ENCODE results near the gene LRP6.

The LRP6 gene

DNA sequence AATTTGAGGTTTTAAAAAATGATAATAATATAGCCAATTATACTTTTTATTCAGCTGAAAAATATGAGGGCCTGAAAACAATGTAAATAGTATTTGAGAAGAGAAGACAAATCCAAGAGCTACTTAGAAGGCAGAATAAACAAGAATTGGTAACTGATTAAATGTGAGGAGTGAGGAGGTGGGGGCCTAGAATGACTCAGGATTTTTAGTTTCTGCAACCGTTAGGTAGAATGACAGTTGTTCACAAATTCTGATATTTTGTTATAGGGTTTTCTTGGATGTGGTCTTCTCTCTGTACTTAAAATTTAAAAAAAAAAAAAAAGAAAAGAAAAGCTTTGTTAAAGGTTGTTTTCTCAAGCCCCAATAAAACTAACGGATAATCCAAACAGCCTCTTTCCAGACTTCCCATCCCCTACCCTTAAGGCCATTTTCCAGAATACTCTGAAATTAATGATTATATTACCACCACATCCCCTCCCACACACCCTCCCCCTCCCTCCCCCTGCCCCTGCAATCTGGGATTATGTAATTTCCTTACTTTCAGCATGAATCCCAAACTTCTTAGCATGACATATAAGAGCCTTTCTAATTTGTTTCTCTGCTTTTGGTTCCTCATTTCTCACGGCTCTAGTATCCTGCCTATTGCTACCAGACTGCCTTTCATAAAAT is 50.4 kb downstream of the LRP6 start:
- H3K4me3 ChIP-seq (ENCODE audit: low read depth, low read length), result no peak overlapping the region

DNA sequence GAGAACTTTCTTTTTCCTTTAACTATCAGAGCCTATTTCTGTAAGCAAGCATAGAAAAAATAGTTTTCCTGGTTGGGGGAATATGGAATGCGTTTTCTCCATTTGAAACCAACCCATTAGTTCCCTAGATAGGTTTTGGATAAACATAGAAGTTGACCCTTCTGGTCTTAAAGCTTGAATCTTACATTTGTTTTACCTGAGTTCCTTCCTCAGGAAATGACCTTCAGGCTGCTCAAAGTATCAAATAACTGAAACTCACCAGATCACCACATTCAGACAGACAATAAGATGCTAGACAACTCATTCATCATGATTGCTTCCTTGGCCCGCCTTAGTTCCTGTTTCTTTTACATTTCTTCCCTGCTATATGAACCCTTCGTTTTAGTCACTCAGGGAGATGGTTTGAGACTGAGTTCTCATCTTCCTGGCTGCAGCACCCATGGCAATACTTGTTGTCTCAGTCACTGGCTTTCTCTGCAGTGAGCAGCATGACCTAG is 52.2 kb downstream of the LRP6 start:
- no peak overlapping the region for H3K4me3 ChIP-seq (ENCODE audit: low read depth, low read length)

DNA sequence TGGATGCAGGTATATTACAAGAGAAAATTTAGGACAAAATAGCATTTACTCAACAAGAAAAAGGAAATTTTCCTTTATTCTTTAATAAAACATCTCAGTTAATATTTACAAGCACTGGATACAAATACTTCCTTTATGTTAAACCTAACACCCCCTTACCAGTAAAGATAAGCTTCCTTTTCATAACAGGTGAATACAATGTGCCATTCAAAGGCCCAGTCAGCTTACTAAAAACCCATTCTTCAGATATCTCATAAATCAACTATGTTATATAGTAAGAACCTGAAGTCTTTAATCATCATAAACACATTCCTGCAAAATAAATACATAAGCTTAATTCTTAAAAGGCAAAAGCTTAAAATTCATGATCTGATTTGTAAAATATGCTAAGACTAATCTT is 52.6 kb downstream of the LRP6 start:
- no peak overlapping the region for H3K4me3 ChIP-seq (ENCODE audit: low read depth, low read length)

DNA sequence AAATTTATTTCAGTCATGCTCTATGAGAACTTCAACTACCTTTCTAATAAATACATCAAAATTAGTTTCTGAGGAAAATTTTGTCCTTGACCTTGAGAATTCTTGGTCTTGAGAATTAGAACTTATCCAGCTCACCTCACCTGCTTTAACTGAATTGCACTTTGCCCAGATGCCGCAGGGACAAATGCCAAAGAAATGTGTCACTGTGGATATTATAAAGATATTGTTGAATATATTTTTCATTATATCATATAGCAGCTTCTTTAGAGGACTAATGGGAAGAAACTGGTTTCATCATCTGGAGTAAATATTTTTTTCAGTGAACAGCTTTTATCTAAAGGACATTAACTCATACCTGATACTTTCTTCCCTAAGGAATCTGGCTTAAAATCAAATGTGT is 54.1 kb downstream of the LRP6 start:
- H3K4me3 ChIP-seq (ENCODE audit: low read depth, low read length), result no peak overlapping the region

DNA sequence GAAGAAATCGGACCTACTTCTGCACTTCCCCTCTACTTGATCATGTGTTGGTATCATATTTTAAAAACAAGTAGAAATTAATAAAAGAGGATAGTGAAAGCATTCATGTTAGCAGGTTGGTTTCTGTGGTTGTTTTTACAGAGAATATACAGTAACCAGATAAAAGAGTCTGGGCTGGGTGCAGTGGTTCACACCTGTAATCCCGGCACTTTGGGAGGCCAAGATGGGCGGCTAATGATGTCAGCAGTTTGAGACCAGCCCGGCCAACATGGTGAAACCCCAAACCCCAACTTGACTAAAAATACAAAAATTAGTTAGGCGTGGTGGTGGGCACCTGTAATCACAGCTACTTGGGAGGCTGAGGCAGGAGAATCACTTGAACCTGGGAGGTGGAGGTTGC is 55.9 kb downstream of the LRP6 start:
- H3K4me3 ChIP-seq (ENCODE audit: low read depth, low read length), result no peak overlapping the region

DNA sequence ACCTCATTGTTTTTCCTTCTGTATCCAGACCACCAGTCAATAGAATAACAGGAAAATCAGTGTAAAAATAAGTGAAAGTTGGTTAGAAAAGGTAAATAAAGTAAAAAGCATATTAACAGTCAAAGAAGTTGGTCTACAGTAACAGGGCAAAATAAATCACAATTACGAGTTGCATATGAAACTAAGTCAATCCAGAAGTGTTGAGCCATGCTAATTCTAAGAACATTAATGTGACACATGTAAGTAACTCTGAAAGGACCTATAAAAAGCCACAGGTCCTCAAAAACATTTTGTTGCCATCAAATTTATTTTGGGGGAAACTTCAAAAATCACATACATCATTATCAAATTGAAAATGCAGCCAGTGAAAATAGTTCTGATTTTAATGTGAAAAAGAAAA is 56.4 kb downstream of the LRP6 start:
- no peak overlapping the region for H3K4me3 ChIP-seq (ENCODE audit: low read depth, low read length)

DNA sequence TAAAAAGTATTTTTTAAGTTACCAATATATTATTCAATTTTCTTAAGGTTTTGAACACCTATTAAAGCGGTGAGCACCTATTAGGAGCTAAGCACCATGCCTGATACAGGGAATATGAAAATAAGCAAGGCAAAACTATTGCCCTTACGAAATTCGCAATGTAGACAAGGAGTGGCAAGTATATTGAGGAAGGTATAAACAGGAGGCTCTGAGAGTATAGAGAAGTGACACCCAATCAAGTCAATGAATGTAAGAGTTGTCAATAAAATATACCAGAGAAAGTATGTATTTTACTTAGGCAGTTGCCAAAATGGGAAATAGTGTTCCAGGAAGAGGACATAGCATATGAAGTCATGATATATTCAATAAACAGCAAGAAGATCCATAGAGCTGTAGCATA is 57.2 kb downstream of the LRP6 start:
- no peak overlapping the region for H3K4me3 ChIP-seq (ENCODE audit: low read depth, low read length)

DNA sequence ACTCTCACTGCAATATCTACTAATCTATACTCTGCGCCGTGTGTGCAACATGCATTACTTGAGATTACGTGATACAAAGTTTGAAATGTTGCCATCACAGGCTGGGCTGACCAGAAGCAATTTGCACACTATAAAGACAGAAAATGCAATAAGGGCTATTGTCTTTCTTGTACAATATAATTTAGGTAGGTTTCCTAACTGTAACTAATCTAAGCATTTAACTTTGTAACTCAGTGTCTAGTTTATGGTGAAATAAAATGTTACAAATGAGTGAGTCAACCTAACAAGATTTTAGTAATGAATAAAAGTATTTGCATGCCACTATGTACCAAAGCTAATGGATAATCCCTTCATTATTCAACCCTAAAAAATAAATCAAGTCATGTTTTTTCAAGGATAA is 57.8 kb downstream of the LRP6 start:
- H3K4me3 ChIP-seq (ENCODE audit: low read depth, low read length), result no peak overlapping the region

DNA sequence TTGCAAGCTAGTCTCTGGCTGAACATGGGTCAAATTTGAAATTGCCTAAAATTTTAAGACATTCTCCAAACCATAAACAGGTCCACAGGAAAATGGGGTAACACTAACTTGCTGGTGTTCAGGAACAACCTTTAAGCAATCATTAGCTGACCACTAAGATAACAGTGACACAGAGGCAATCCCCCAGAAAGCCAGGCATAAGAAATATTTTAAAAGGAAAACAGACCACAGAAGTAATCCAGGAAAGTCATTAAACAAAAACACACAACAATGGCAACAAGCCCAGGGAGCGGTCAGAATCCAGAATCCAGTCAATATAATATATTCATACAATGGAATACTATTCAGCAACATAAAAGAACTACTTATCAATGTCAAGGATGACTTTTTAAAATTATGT is 59.1 kb downstream of the LRP6 start:
- no peak overlapping the region for H3K4me3 ChIP-seq (ENCODE audit: low read depth, low read length)

DNA sequence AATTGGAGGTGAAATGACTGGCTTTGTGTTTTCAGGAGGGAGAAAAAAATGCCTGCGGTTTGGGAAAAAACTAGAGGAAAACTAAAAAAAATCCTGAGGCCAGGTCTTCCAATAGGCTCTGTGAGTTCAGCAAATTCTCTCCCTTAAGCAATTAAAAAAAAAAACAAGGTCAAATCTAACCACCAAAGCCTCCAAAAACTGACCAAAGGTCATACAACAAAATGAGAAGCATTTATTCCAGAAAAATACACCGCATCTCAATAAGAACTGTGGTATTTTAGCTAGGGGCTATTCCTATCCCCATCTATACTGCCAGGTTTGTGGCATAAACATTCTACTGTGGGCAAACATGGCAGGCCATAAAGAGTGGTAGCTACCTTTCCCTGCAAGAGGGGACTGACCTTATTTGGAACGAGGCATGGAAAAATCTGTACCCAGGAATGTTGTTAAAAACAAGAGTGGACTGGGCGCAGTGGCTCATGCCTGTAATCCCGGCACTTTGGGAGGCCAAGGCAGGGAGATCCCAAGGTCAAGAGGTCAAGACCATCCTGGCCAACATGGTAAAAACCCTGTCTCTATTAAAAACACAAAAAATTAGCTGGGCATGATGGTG is 60.0 kb downstream of the LRP6 start:
- H3K4me3 ChIP-seq (ENCODE audit: low read depth, low read length), result no peak overlapping the region

DNA sequence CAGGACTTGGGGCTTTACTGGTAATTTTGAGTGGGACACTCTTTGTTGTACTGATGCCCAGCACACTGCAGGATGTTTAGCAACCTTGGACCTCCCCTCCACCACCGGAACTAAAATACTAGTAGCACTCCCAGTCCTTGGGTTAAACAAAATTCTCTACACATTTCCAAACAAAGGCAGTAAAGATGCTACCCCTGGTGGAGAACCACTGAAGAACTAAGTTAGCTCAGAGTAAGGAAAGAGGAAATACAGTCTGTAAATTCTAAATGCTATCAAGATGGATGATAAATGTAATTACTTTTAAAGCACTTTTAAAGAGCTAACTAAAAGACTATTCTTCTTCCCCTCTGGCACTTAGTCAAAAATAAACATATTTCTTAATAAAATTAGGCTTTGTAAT is 64.1 kb downstream of the LRP6 start:
- H3K4me3 ChIP-seq (ENCODE audit: low read depth, low read length), result no peak overlapping the region

DNA sequence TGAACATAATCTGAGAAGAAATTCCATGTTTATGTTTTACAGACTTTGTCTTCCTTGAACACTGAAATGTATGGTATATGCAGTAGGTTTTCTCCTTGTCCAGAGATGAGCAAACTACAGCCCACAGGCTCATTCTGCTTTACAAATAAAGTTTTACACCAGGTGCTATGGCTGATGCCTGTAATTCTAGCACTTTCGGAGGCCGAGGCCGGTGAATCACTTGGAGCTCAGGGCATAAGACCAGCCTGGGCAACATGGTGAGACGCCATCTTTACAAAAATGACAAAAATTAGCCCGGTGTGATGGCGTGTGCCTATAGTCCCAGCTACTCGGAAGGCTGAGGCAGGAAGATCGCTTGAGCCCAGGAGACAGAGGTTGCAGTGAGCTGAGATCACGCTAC is 64.7 kb downstream of the LRP6 start:
- H3K4me3 ChIP-seq (ENCODE audit: low read depth, low read length), result no peak overlapping the region

DNA sequence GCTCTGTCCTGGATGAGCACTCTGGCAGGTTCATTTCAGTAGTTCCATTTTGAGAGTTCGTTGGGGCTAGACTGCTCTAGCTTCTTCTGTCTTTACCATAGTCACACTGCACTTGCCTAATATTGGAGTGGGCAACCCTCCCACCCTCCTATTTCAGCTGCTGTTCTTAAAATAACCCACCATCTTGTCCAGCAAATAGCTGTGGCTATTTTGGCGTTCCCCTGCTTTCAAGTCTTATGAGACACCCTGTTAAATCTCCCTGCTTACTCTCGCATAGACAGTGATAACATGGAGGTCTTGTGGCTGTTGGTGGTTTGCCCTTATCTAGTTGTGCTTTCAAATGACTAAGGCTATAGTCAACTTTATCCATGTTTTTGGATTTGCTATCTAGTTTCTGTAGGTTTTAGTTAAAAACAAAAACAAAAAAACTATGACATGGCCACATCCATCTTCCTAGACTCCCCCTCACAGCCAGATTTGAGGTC is 65.5 kb downstream of the LRP6 start:
- no peak overlapping the region for H3K4me3 ChIP-seq (ENCODE audit: low read depth, low read length)

DNA sequence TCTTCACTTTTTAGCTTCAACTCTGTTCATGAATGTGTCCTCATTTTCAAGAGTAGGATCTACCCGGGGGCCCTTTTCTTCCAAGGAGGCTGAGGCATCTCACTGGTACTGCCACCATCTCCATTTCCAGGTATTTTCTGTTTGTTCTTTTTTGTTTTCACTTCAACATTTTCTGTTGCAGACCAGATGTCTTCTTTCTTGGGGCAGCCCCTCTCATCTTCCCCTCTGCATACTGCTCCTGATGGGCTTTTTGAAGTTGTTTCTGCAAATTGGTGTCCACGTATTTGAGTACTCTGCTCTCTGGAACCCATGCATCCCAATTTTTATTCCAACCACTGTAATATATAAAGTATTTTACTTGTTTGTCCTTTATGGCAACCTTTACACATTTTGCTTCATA is 66.5 kb downstream of the LRP6 start:
- no peak overlapping the region for H3K4me3 ChIP-seq (ENCODE audit: low read depth, low read length)

DNA sequence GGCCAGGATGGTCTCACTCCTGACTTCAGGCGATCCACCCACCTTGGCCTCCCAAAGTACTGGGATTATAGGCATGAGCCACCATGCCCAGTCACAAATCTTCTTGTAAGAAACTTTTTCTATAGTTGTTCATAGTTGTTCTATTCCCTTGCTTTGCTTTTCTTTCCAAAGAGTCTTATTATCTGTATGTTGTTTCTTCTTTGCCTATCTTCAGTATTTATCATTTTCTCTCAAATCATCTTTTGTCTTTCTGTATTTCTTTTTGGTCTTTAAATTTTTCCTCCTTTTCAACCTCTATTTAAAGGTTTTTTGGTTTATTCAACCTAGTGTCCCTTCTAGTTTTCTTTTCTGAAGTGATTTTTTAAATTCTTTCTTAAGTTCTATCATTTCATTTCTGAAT is 68.7 kb downstream of the LRP6 start:
- H3K4me3 ChIP-seq (ENCODE audit: low read depth, low read length), result no peak overlapping the region

DNA sequence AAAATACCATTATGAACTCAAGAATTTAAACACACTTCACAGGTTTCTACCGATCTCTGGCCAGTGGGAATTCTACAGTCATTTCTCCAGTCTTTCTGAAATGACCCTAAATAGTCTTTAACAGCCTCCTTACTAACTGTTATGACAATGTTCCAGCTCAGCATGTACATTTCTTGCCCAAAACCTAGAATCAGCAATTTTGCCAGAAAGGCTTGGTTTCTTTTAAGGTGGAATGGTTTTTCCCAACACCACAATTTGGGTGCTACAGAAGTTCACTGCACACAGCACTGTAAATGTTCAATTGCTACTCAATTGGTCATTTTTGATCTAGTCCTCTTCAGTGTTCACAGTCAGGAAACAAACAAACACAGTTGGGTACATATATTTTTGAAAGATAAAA is 69.7 kb downstream of the LRP6 start:
- no peak overlapping the region for H3K4me3 ChIP-seq (ENCODE audit: low read depth, low read length)

DNA sequence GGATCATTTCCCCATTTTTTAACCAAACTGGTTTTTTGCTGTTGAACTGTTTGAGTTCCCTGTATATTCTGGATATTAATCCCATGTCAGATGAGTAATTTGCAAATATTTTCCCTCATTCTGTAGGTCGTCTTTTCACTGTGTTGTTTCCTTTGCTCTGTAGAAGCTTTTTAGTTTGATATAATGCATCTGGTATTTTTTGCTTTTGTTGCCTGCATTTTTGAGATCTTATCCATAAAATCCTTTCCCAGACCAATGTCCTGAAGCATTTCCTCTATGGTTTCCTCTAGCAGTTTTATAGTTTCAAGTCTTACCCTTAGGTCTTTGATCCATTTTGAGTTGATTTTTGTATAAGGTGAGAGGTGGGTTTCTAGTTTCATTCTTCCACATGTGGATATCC is 71.3 kb downstream of the LRP6 start:
- no peak overlapping the region for H3K4me3 ChIP-seq (ENCODE audit: low read depth, low read length)

DNA sequence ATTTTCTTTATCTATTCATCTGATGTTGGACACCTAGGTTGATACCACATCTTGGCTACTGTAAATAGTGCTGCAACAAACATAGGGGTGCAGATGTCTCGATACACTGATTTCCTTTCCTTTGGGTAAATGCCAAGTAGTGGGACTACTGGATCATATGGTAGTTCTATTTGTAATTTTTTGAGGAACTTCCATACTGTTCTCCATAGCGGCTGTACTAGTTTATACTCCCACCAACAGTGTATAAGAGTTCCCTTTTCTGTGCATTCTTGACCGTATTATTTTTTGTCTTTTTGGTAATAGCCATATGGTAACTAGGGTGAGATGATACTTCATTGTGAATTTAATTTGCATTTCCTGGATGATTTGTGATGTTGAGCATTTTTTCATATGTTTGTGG is 71.8 kb downstream of the LRP6 start:
- H3K4me3 ChIP-seq (ENCODE audit: low read depth, low read length), result no peak overlapping the region

DNA sequence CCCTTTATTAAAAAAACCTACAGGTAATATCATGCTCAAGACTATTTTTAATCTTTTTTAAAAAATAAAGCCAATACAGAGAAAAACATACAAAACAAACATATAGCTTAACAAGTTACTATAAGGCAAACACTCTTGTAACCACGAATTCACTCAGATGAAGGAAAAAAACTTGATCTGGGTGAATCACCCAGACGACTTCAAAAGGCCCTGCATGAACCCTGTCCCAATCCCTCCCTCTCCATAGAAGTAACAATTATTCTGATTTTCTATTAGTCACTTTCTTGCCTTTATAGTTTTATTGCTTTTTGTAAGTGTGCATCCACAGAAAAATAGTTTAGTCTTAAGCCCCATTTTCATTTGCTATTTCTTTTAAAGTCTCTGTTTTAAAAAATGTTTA is 72.6 kb downstream of the LRP6 start:
- H3K4me3 ChIP-seq (ENCODE audit: low read depth, low read length), result no peak overlapping the region

DNA sequence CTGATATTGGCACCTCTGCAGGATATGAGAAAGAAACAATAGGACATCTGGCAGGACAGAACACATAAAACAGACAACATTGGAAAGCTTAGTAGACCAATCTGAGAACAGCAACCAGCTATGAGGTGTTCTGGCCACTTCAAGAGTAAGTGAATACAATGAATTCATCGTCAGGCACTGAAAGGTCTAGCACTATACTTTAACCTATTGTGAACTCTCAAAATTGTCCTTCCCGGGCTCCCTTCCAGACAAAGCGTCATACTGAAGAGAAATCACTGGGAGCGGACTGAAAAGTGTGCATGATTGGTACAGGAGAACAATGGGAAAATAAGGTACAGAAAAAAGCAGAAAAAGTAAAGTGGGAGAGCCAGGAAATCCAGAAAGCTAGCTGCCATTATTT is 75.8 kb downstream of the LRP6 start:
- H3K4me3 ChIP-seq (ENCODE audit: low read depth, low read length), result no peak overlapping the region

DNA sequence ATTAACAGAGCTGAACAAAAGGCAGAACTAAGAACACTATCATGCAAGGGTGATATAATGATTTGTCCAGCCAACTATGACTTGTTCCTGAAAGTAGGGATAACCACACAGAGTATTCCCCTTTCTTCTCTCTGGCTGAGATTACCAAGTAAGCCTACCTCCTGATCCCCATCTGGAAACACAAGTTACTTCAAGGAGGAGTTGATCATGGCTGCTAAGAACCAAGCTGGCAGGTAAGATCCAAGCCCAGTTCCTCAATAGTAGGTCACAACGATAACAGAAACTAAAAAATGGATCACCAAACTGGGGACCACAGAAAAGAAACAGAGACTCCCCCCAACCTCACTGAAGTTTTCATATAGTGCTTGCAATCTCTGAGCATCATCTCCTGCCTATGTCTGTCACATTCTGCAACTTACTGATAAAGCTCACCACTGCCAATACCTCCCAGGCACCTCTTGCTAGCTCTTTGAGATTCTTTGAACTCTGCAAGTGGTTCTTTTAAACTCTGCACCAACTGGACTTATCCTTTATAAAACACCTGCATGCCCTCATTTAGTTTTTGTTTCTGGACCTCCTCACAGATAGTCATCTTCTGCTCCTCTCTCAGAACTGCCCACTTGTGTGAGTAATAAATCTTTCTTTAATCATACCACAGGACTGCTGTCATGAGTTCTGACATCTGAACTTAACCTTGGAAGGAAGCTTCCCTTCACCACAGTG is 76.6 kb downstream of the LRP6 start:
- H3K4me3 ChIP-seq (ENCODE audit: low read depth, low read length), result no peak overlapping the region

DNA sequence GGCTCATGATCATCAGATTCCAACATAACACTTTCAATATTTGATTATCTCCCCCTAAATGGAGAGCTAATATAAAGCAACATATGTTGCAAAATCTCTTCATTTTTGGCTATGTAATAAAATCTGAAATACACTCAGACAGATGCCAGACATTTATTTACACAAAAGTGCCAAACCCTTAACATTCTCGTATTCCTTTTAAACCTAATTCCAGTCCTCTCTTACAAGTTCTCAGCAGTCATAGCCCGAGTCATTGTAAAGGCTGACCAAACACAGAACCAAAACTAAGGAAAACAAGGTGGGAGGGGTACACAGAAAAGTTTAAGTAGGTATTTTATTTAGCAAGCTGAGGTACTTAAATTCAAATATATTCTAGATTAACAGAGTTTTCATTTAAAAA is 81.4 kb downstream of the LRP6 start:
- H3K4me3 ChIP-seq (ENCODE audit: low read depth, low read length), result no peak overlapping the region

Measured in iPS-11a (cell line).